ENCODE data around the gene CPED1.
"Not testable (repeated sequence)": the region's sequence is repeated elsewhere in the genome, so short reads cannot be mapped to it uniquely, and the experiment has no call there.

The CPED1 gene

GRCh38 chr7:120955577-120956149 lies 32.8 kb upstream of the CPED1 start:
- H2AFZ ChIP-seq (ENCODE audit: low read depth, low read length): no peak overlapping the region
- H3K9me3 ChIP-seq (ENCODE audit: low read length): no peaks in the 10 kb centered on the region
- peaks cover 52% of the 10 kb centered on the region for H3K36me3 ChIP-seq (ENCODE audit: insufficient read depth, low read length)
- H3K4me3 ChIP-seq (ENCODE audit: low read length): no peak overlapping the region
- H3K27me3 ChIP-seq (ENCODE audit: insufficient read depth, low read length): no peaks in the 10 kb centered on the region
- H3K4me1 ChIP-seq (ENCODE audit: insufficient read depth, low read length): peaks cover 18% of the 10 kb centered on the region

- H2AFZ ChIP-seq (ENCODE audit: low read depth, low read length): no peak overlapping the region
- no peaks in the 10 kb centered on the region for H3K9me3 ChIP-seq (ENCODE audit: low read length)
- no peaks in the 10 kb centered on the region for H3K4me1 ChIP-seq (ENCODE audit: insufficient read depth, low read length)
- H3K27me3 ChIP-seq (ENCODE audit: insufficient read depth, low read length): no peaks in the 10 kb centered on the region
- H3K36me3 ChIP-seq (ENCODE audit: insufficient read depth, low read length): peaks cover 42% of the 10 kb centered on the region
- no peak overlapping the region for H3K4me3 ChIP-seq (ENCODE audit: low read length)
Measured at GRCh38 chr7:120959929-120960484, 28.5 kb upstream of the CPED1 start.

- H3K36me3 ChIP-seq (ENCODE audit: insufficient read depth, low read length): peaks cover 41% of the 10 kb centered on the region
- H2AFZ ChIP-seq (ENCODE audit: low read depth, low read length): no peak overlapping the region
- no peaks in the 10 kb centered on the region for H3K9me3 ChIP-seq (ENCODE audit: low read length)
- no peaks in the 10 kb centered on the region for H3K4me1 ChIP-seq (ENCODE audit: insufficient read depth, low read length)
- no peaks in the 10 kb centered on the region for H3K27me3 ChIP-seq (ENCODE audit: insufficient read depth, low read length)
- H3K4me3 ChIP-seq (ENCODE audit: low read length): no peak overlapping the region
Measured at GRCh38 chr7:120960714-120961113, 27.8 kb upstream of the CPED1 start.

GRCh38 chr7:120961638-120962173 lies 26.8 kb upstream of the CPED1 start:
- no peaks in the 10 kb centered on the region for H3K27me3 ChIP-seq (ENCODE audit: insufficient read depth, low read length)
- H3K36me3 ChIP-seq (ENCODE audit: insufficient read depth, low read length): peaks cover 31% of the 10 kb centered on the region
- H3K9me3 ChIP-seq (ENCODE audit: low read length): no peaks in the 10 kb centered on the region
- H2AFZ ChIP-seq (ENCODE audit: low read depth, low read length): no peak overlapping the region
- H3K4me3 ChIP-seq (ENCODE audit: low read length): no peak overlapping the region
- H3K4me1 ChIP-seq (ENCODE audit: insufficient read depth, low read length): no peaks in the 10 kb centered on the region

- no peaks in the 10 kb centered on the region for H3K27me3 ChIP-seq (ENCODE audit: insufficient read depth, low read length)
- H3K4me1 ChIP-seq (ENCODE audit: insufficient read depth, low read length): no peaks in the 10 kb centered on the region
- H3K36me3 ChIP-seq (ENCODE audit: insufficient read depth, low read length): peaks cover 40% of the 10 kb centered on the region
- H3K4me3 ChIP-seq (ENCODE audit: low read length): no peak overlapping the region
- H2AFZ ChIP-seq (ENCODE audit: low read depth, low read length): no peak overlapping the region
- H3K9me3 ChIP-seq (ENCODE audit: low read length): no peaks in the 10 kb centered on the region
Measured at GRCh38 chr7:120964088-120964487, 24.4 kb upstream of the CPED1 start.

- Histone ChIP-seq H3K9me3 (ENCODE audit: low read length) (no peaks in the 10 kb centered on the region), H3K4me1 (ENCODE audit: insufficient read depth, low read length) (no peaks in the 10 kb centered on the region), H3K4me3 (ENCODE audit: low read length) (no peak overlapping the region), H3K36me3 (ENCODE audit: insufficient read depth, low read length) (peaks cover 57% of the 10 kb centered on the region), H2AFZ (ENCODE audit: low read depth, low read length) (no peak overlapping the region), H3K27me3 (ENCODE audit: insufficient read depth, low read length) (no peaks in the 10 kb centered on the region)
Measured at GRCh38 chr7:120966961-120967360, 21.6 kb upstream of the CPED1 start.

- H2AFZ ChIP-seq (ENCODE audit: low read depth, low read length): no peak overlapping the region
- no peaks in the 10 kb centered on the region for H3K4me1 ChIP-seq (ENCODE audit: insufficient read depth, low read length)
- H3K9me3 ChIP-seq (ENCODE audit: low read length): no peaks in the 10 kb centered on the region
- H3K36me3 ChIP-seq (ENCODE audit: insufficient read depth, low read length): peaks cover 67% of the 10 kb centered on the region
- no peak overlapping the region for H3K4me3 ChIP-seq (ENCODE audit: low read length)
- no peaks in the 10 kb centered on the region for H3K27me3 ChIP-seq (ENCODE audit: insufficient read depth, low read length)
Measured at GRCh38 chr7:120973849-120974248, 14.7 kb upstream of the CPED1 start.

- Histone ChIP-seq H2AFZ (ENCODE audit: low read depth, low read length) (no peak overlapping the region), H3K36me3 (ENCODE audit: insufficient read depth, low read length) (peaks cover 17% of the 10 kb centered on the region), H3K4me1 (ENCODE audit: insufficient read depth, low read length) (peaks cover 6% of the 10 kb centered on the region)
Measured at GRCh38 chr7:120979765-120980499, 8.6 kb upstream of the CPED1 start.

GRCh38 chr7:120981117-120981516 lies 7.4 kb upstream of the CPED1 start:
- H2AFZ ChIP-seq (ENCODE audit: low read depth, low read length): no peak overlapping the region
- H3K4me3 ChIP-seq (ENCODE audit: low read length): no peak overlapping the region
- H3K9me3 ChIP-seq (ENCODE audit: low read length): no peaks in the 10 kb centered on the region
- peaks cover 7% of the 10 kb centered on the region for H3K36me3 ChIP-seq (ENCODE audit: insufficient read depth, low read length)
- no peaks in the 10 kb centered on the region for H3K27me3 ChIP-seq (ENCODE audit: insufficient read depth, low read length)
- H3K4me1 ChIP-seq (ENCODE audit: insufficient read depth, low read length): peaks cover 6% of the 10 kb centered on the region

More at GRCh38 chr7:120979765-120980499, 8.6 kb upstream of the CPED1 start:
- Histone ChIP-seq H3K4me3 (ENCODE audit: low read length) (no peak overlapping the region), H3K27me3 (ENCODE audit: insufficient read depth, low read length) (no peaks in the 10 kb centered on the region), H3K9me3 (ENCODE audit: low read length) (no peaks in the 10 kb centered on the region)

GRCh38 chr7:120981888-120982615 lies 6.5 kb upstream of the CPED1 start:
- Histone ChIP-seq H2AFZ (ENCODE audit: low read depth, low read length) (no peak overlapping the region), H3K9me3 (ENCODE audit: low read length) (no peaks in the 10 kb centered on the region)

GRCh38 chr7:120983592-120983991 lies 4.9 kb upstream of the CPED1 start:
- H3K36me3 ChIP-seq (ENCODE audit: insufficient read depth, low read length); H3K4me1 ChIP-seq (ENCODE audit: insufficient read depth, low read length); H3K27me3 ChIP-seq (ENCODE audit: insufficient read depth, low read length); H3K9me3 ChIP-seq (ENCODE audit: low read length); H3K4me3 ChIP-seq (ENCODE audit: low read length); H2AFZ ChIP-seq (ENCODE audit: low read depth, low read length): not testable (repeated sequence)

More at GRCh38 chr7:120981888-120982615, 6.5 kb upstream of the CPED1 start:
- Histone ChIP-seq H3K4me1 (ENCODE audit: insufficient read depth, low read length) (peaks cover 6% of the 10 kb centered on the region), H3K27me3 (ENCODE audit: insufficient read depth, low read length) (no peaks in the 10 kb centered on the region), H3K4me3 (ENCODE audit: low read length) (no peak overlapping the region), H3K36me3 (ENCODE audit: insufficient read depth, low read length) (no peaks in the 10 kb centered on the region)

- Histone ChIP-seq H3K4me3 (ENCODE audit: low read length) (no peak overlapping the region), H3K4me1 (ENCODE audit: insufficient read depth, low read length) (peaks cover 6% of the 10 kb centered on the region), H3K27me3 (ENCODE audit: insufficient read depth, low read length) (no peaks in the 10 kb centered on the region)
Measured at GRCh38 chr7:120984406-120984805, 4.1 kb upstream of the CPED1 start.

More at GRCh38 chr7:120984406-120984805, 4.1 kb upstream of the CPED1 start:
- Histone ChIP-seq H2AFZ (ENCODE audit: low read depth, low read length) (no peak overlapping the region), H3K36me3 (ENCODE audit: insufficient read depth, low read length) (no peaks in the 10 kb centered on the region), H3K9me3 (ENCODE audit: low read length) (no peaks in the 10 kb centered on the region)

All from neuron (in vitro differentiated cells).